ENCODE data around the gene MIA. TPM values are rescaled to one million over a fixed set of nuclear protein-coding genes. Genes with fewer than 3 reads are reported as not detected.
A peak's percentile ranks its signal among the peaks of the same experiment; 100 is the strongest.

MIA gene
- total and polyA plus RNA-seq, 7 donors = 0.38 to 1.3 (median 0.77) TPM; not detected in 4

- intact Hi-C loops (cut with DNase I) = loop anchor here (5.0 to 10.0 kb wide), 2 partner anchors 139 to 142 kb away; no protein-coding TSS in a partner anchor
- DNase-seq (no peak), ATAC-seq (no peak)
- Histone ChIP-seq H3K4me3 (peak overlapping the region; percentile 53), H3K9me3 (no peaks in the 10 kb centered on the region), H3K4me1 (peaks cover 66% of the 10 kb centered on the region), H3K27me3 (ENCODE audit: insufficient read depth in 3 of 3, low read length in 2 of 3) (no peaks in the 10 kb centered on the region), H3K27ac (peak overlapping the region; percentile 64), H3K36me3 (ENCODE audit: insufficient read depth in 1 of 2, low read depth in 1 of 2) (peaks cover 0 to 48% of the 10 kb centered on the region in 2 donors)
- no peak for TF ChIP-seq CTCF (IDR thresholded peaks at IDR 0.05)
- WGBS, 3 donors = 51 to 58% (median 56%) methylated on average over 6 of the region's 6 CpGs
Measured at GRCh38 chr19:40803857-40804782, 28.8 kb downstream of the MIA start.

DNA sequence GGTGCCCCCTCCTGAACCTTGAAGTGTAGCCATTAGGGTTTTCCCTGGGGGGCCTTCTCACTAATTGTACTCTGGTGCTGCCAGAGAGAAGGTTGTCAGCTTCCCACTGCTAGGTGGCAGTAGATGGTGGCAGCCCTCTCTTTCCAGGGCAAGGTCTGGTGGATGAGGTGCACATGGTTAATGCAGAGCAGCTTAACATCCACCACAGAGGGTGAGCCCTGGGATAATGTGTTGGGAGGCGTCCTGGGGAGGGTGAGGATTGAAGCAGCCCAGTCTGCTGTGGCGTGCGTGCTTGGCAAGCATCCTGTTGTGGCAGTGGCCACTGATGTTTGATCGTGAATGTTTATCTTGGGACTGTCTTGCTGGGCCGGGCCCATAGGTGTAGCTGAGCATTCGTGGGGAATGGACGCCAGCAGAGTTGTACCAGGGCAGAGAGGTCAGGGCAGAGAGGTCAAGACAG lies 29.5 kb downstream of the MIA start:
- TF ChIP-seq CTCF (IDR thresholded peaks at IDR 0.05) = no peak
- 28 to 49% (median 30%) methylated on average over 7 of the region's 7 CpGs for WGBS, 3 donors
- Histone ChIP-seq H3K9me3 (no peaks in the 10 kb centered on the region), H3K27me3 (ENCODE audit: insufficient read depth in 3 of 3, low read length in 2 of 3) (no peaks in the 10 kb centered on the region), H3K4me3 (no peak overlapping the region), H3K4me1 (peaks cover 68% of the 10 kb centered on the region), H3K36me3 (ENCODE audit: insufficient read depth in 1 of 2, low read depth in 1 of 2) (peaks cover 0 to 53% of the 10 kb centered on the region in 2 donors), H3K27ac (peak overlapping the region; percentile 64)
- ATAC-seq (no peak), DNase-seq (no peak)
- intact Hi-C loops (cut with DNase I) = loop anchor here (5.0 to 10.0 kb wide), 3 partner anchors 88 to 143 kb away; partner anchors contain the start of genes COQ8B (in 1 of the 2) and ITPKC (in 1 of the 2)

- Histone ChIP-seq H3K4me1 (peaks cover 69% of the 10 kb centered on the region), H3K36me3 (ENCODE audit: insufficient read depth in 1 of 2, low read depth in 1 of 2) (peaks cover 0 to 50% of the 10 kb centered on the region in 2 donors), H3K27ac (peak overlapping the region; percentile 64), H3K27me3 (ENCODE audit: insufficient read depth in 3 of 3, low read length in 2 of 3) (no peaks in the 10 kb centered on the region), H3K9me3 (no peaks in the 10 kb centered on the region), H3K4me3 (no peak overlapping the region)
- intact Hi-C loops (cut with DNase I) = loop anchor here (5.0 to 10.0 kb wide), 2 partner anchors 88 to 141 kb away; partner anchors contain the start of genes COQ8B (in 1 of the 2) and ITPKC (in 1 of the 2)
- no peak for TF ChIP-seq CTCF (IDR thresholded peaks at IDR 0.05)
- no peak for DNase-seq
- ATAC-seq = no peak
- WGBS, 3 donors = 42 to 66% (median 59%) methylated on average over 2 of the region's 2 CpGs
Measured at GRCh38 chr19:40805258-40805868, 30.0 kb downstream of the MIA start.

GRCh38 chr19:40806423-40807146 lies 31.3 kb downstream of the MIA start:
- DNase-seq = peak; percentile 84 to 88
- Histone ChIP-seq H3K4me3 (peak overlapping the region; percentile 22), H3K4me1 (peaks cover 56% of the 10 kb centered on the region), H3K27me3 (ENCODE audit: insufficient read depth in 3 of 3, low read length in 2 of 3) (no peaks in the 10 kb centered on the region), H3K9me3 (no peaks in the 10 kb centered on the region), H3K36me3 (ENCODE audit: insufficient read depth in 1 of 2, low read depth in 1 of 2) (peaks cover 0 to 39% of the 10 kb centered on the region in 2 donors), H3K27ac (peak overlapping the region; percentile 64)
- intact Hi-C loops (cut with DNase I) = loop anchor here (5.0 to 10.0 kb wide), 2 partner anchors 89 to 142 kb away; partner anchors contain the start of genes COQ8B (in 1 of the 2) and ITPKC (in 1 of the 2)
- peak; percentile 68 for TF ChIP-seq CTCF (IDR thresholded peaks at IDR 0.05)
- WGBS, 3 donors = 40 to 44% (median 42%) methylated on average over 26 of the region's 26 CpGs
- ATAC-seq = peak in 3 of 4 donors; percentile 40 to 49 (median 42)

All from psoas muscle (tissue), 8 donors.